GM13976 (cell line): Measurements from ENCODE around the gene VIP.

ENCODE experiments used
- DNase-seq: peaks from one replicate; pipeline ENCODE4 v3.0.0; 2012; ENCODE audit warnings: low spot score
- CTCF ChIP-seq: IDR thresholded peaks from 2 replicates; pipeline ENCODE4 v1.5.1; 2012; ENCODE audit warnings: borderline replicate concordance, mild to moderate bottlenecking; ENCODE audit not compliant: insufficient read depth; ENCODE audit errors: extremely low read depth, missing control alignments, control extremely low read depth
- in situ Hi-C: fragments of 300-500 bp; cut with MboI; formaldehyde crosslinking; loops from one replicate; pipeline ENCODE4 v1.12.0; 2022; ENCODE audit warnings: low sequenced_read_pairs, mixed read lengths, inconsistent platforms; ENCODE audit not compliant: unreplicated experiment

Gene VIP

DNA sequence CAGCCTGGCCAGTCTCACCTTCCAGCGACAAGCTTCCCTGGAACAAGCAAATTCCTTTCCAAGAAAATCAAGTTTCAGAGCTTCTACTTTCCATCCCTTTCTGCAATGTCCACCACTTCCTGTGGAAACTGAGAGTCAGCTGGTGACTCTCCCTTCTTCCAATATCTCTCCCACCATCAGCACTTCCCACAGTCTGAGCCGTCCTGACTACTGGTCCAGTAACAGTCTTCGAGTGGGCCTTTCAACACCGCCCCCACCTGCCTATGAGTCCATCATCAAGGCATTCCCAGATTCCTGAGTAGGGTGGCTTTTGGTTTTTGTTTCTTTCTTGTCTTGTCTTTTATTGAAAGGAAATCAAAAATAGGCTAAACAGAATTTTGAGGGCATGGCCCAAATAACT, 28.6 kb upstream of the VIP start:
- no peak for TF ChIP-seq CTCF
- no peak for DNase-seq
- in situ Hi-C loops = no loop called here

DNA sequence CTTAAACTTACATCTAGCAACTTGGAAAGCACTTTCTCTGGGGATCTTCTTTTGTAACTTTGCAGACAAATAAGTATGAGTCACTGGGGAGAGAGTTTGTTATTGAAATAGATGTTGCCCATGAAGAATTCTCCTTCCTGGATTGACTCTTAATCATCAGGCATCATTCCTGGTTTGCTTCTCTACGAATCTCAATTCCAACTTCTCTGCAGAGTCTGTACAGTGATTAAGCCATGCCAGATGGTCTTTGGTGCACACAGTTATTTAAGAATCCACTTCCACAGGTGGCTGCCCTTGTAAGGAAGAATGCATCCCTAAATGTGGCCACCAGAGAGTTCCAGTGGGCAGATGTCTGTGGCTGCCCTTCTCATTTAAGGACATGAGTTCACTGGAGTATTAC, 27.2 kb upstream of the VIP start:
- in situ Hi-C loops = no loop called here
- no peak for DNase-seq
- no peak for TF ChIP-seq CTCF

GRCh38 chr6:152726313-152726712, 24.3 kb upstream of the VIP start:
- DNase-seq = no peak
- in situ Hi-C loops = no loop called here
- TF ChIP-seq CTCF = no peak

DNA sequence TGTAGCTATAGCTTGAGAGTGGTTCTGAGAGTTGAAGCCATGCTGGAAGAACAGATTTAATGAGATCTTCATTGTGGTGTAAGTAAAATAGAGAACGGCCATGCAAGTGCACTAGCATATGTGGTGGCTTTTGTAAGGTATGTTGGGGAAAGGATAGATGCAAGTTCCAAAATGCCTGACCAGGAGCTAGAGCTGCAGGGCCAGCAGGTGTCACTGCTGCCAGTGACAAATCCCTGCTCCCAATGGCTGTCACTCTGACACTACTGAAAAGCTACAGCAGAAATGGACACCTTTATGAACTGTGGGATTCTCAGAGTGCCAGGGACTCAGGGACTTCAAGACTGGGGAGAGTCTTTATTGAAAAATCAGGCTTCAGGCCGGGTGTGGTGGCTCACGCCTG, 23.1 kb upstream of the VIP start:
- DNase-seq = no peak
- in situ Hi-C loops = no loop called here
- TF ChIP-seq CTCF = no peak

GRCh38 chr6:152734630-152735029, 16.0 kb upstream of the VIP start:
- TF ChIP-seq CTCF = no peak
- in situ Hi-C loops = no loop called here
- no peak for DNase-seq

DNA sequence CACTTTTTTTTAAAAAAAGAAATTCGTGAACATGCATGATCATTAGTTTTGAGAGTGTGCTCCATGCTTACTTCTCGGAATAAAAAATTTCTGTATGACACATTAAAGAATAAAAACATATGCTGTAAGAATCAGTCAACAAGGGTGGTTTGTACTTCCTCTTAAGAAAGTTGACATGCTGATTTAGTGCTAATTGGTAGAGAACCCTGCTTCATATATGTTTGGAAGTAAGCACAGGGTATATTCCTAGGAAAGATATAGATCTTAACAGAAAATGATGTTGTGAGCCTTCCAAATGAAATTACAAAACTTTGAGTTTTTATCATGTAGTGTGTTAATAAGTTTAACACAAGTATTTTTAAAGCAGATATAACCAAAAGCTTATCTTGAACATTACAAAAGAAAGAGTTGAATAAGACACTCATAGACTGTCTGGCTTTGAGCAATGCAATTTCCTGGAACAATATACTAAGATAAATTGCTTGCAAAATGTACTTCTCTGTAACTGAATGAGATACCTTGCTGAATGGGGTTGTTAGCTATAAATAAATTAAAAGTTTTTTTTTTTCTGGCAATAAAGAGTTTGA, 13.8 kb upstream of the VIP start:
- no peak for DNase-seq

More for the DNA sequence above, 13.8 kb upstream of the VIP start:
- in situ Hi-C loops = no loop called here
- no peak for TF ChIP-seq CTCF
